Lower leg skin (tissue), 4 donors: Measurements from ENCODE around the gene UBASH3B. TPM values are rescaled to one million over a fixed set of nuclear protein-coding genes. Genes with fewer than 3 reads are reported as not detected.

ENCODE experiments used
- DNase-seq, 2 donors: peaks; one replicate each; pipeline ENCODE4 v3.0.0-alpha.2; 2019; ENCODE audit warnings: low spot score in 2 of 2
- H3K4me3 ChIP-seq: fragments of 200-600 bp; sonication (generic); 2 replicates; pipeline ENCODE4 v1.5.1; 2017; ENCODE audit warnings: mild to moderate bottlenecking, low read depth; ENCODE audit not compliant: poor library complexity, severe bottlenecking
- CTCF ChIP-seq, 3 donors: fragments of 450-650 bp; IDR thresholded peaks; one replicate each; pipeline ENCODE4 v1.5.1; 2016; ENCODE audit warnings: antibody characterized with exemption in 3 of 3, mild to moderate bottlenecking in 3 of 3, moderate library complexity in 2 of 3
- POLR2A ChIP-seq, 2 donors: fragments of 450-650 bp; IDR thresholded peaks; one replicate each; pipeline ENCODE4 v1.6.1; 2016 to 2017; ENCODE audit warnings: antibody characterized with exemption in 2 of 2, mild to moderate bottlenecking in 1 of 2, moderate library complexity in 1 of 2
- WGBS, 2 donors: methylation state at CpG; one replicate each; pipeline ENCODE4 v1.1.5; 2018; 5-methylcytosine and 5-hydroxymethylcytosine counted together
- intact Hi-C: fragments of 100-400 bp; cut with DNase I; formaldehyde crosslinking; loops from one replicate; pipeline ENCODE4 v1.15.0; 2023; ENCODE audit warnings: low total_unique reads
- total RNA-seq, 4 donors: library from RNA; depleted of rRNA; stranded (reverse); fragments of >200 nt; gene quantifications; one replicate each; pipeline ENCODE4 v1.1.0, GENCODE V29; 2016

UBASH3B gene
- total RNA-seq, 4 donors from 2014 or later, result 14.2 to 58.4 (median 35.6) TPM

- peak overlapping the region; percentile 55 for H3K4me3 ChIP-seq
These were observed 1.1 kb downstream of the UBASH3B start for GRCh38 chr11:122656631-122657101.

GRCh38 chr11:122659676-122660554 is 4.4 kb downstream of the UBASH3B start:
- no peak for TF ChIP-seq CTCF (IDR thresholded peaks at IDR 0.05)
- no peak for TF ChIP-seq POLR2A (IDR thresholded peaks at IDR 0.05)
- 88 to 91% methylated on average over 10 of the region's 11 CpGs for WGBS, 2 donors
- intact Hi-C loops, result no loop called here
- no peak for DNase-seq
- no peak overlapping the region for H3K4me3 ChIP-seq

More at GRCh38 chr11:122656631-122657101, 1.1 kb downstream of the UBASH3B start:
- intact Hi-C loops, result no loop called here
- DNase-seq, result no peak
- 1 to 9% methylated on average over 23 to 25 of the region's 25 CpGs for WGBS, 2 donors
- TF ChIP-seq CTCF (IDR thresholded peaks at IDR 0.05), result no peak
- no peak for TF ChIP-seq POLR2A (IDR thresholded peaks at IDR 0.05)

GRCh38 chr11:122661182-122661945 is 5.8 kb downstream of the UBASH3B start:
- no peak overlapping the region for H3K4me3 ChIP-seq
- intact Hi-C loops, result no loop called here
- DNase-seq, result no peak
- 68 to 76% methylated on average over 7 of the region's 7 CpGs for WGBS, 2 donors
- TF ChIP-seq CTCF (IDR thresholded peaks at IDR 0.05), result no peak
- TF ChIP-seq POLR2A (IDR thresholded peaks at IDR 0.05), result no peak

GRCh38 chr11:122663056-122663740 is 7.7 kb downstream of the UBASH3B start:
- WGBS, 2 donors, result 84 to 85% methylated on average over 13 of the region's 13 CpGs
- TF ChIP-seq POLR2A (IDR thresholded peaks at IDR 0.05), result no peak
- no peak for TF ChIP-seq CTCF (IDR thresholded peaks at IDR 0.05)
- no peak for DNase-seq
- H3K4me3 ChIP-seq, result no peak overlapping the region
- intact Hi-C loops, result no loop called here

GRCh38 chr11:122663764-122664163 is 8.2 kb downstream of the UBASH3B start:
- intact Hi-C loops, result no loop called here
- TF ChIP-seq CTCF (IDR thresholded peaks at IDR 0.05), result no peak
- no peak for TF ChIP-seq POLR2A (IDR thresholded peaks at IDR 0.05)
- DNase-seq, result no peak
- H3K4me3 ChIP-seq, result no peak overlapping the region
- 58 to 65% methylated on average over 4 of the region's 4 CpGs for WGBS, 2 donors
